ENCODE data around the gene PAWR. TPM values are rescaled to one million over a fixed set of nuclear protein-coding genes. Genes with fewer than 3 reads are reported as not detected.

Gene PAWR
- total RNA-seq, 1 donor from 2014 or later = 53.5 TPM

DNA sequence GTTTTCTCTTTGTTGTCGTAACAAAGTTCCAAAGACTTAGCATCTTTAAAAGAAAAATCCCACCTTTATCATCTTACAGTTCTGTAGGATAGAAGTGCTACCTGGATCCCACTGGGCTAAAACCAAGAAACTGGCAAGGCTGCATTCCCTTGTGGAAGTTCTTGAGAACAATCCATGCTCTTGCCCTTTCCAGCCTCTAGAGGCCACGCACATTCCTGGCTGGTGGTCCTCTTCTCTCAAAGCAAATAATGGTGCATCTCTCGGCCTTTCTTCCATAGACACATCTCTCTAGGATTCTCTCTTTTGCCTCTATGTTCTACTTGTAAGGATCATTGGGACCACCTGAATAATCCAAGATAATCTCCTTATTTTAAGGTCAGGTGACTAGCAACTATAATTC lies 8.2 kb upstream of the PAWR start:
- DNase-seq = no peak
- H3K27me3 ChIP-seq (ENCODE audit: low read depth) = no peaks in the 10 kb centered on the region
- H3K36me3 ChIP-seq = no peaks in the 10 kb centered on the region
- TF ChIP-seq, protein P1, sequence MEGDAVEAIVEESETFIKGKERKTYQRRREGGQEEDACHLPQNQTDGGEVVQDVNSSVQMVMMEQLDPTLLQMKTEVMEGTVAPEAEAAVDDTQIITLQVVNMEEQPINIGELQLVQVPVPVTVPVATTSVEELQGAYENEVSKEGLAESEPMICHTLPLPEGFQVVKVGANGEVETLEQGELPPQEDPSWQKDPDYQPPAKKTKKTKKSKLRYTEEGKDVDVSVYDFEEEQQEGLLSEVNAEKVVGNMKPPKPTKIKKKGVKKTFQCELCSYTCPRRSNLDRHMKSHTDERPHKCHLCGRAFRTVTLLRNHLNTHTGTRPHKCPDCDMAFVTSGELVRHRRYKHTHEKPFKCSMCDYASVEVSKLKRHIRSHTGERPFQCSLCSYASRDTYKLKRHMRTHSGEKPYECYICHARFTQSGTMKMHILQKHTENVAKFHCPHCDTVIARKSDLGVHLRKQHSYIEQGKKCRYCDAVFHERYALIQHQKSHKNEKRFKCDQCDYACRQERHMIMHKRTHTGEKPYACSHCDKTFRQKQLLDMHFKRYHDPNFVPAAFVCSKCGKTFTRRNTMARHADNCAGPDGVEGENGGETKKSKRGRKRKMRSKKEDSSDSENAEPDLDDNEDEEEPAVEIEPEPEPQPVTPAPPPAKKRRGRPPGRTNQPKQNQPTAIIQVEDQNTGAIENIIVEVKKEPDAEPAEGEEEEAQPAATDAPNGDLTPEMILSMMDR (IDR thresholded peaks at IDR 0.05) = no peak
- H3K4me1 ChIP-seq = no peaks in the 10 kb centered on the region
- no peak overlapping the region for H3K4me3 ChIP-seq
- ATAC-seq = no peak
- no peak overlapping the region for H3K27ac ChIP-seq
- no peaks in the 10 kb centered on the region for H3K9me3 ChIP-seq
- intact Hi-C loops (cut with DNase I) = no loop called here

DNA sequence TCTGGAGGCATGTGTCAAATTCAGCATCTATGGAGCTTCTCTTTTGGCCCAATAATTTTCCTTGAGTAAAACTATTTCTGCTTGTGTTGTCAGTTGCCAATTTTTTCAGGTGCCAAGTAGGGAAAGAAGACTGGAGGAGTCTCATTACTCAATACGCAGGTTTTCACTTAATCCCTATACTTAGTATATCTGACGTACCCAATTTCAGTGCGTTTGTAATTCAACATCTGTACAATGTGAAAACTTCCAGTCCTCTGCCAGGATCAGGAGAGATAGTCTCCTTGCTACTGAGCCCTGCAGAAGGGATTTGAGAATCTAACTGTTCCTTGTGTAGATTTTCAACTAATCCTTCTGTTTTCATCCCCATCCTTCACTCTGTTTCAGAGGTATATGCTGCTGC lies 5.7 kb upstream of the PAWR start:
- H3K27me3 ChIP-seq (ENCODE audit: low read depth) = no peaks in the 10 kb centered on the region
- no peaks in the 10 kb centered on the region for H3K9me3 ChIP-seq
- ATAC-seq = no peak
- intact Hi-C loops (cut with DNase I) = no loop called here
- TF ChIP-seq, protein P1 (IDR thresholded peaks at IDR 0.05) = no peak
- peaks cover 4% of the 10 kb centered on the region for H3K4me1 ChIP-seq
- no peaks in the 10 kb centered on the region for H3K36me3 ChIP-seq
- no peak overlapping the region for H3K27ac ChIP-seq
- DNase-seq = no peak
- H3K4me3 ChIP-seq = no peak overlapping the region

DNA sequence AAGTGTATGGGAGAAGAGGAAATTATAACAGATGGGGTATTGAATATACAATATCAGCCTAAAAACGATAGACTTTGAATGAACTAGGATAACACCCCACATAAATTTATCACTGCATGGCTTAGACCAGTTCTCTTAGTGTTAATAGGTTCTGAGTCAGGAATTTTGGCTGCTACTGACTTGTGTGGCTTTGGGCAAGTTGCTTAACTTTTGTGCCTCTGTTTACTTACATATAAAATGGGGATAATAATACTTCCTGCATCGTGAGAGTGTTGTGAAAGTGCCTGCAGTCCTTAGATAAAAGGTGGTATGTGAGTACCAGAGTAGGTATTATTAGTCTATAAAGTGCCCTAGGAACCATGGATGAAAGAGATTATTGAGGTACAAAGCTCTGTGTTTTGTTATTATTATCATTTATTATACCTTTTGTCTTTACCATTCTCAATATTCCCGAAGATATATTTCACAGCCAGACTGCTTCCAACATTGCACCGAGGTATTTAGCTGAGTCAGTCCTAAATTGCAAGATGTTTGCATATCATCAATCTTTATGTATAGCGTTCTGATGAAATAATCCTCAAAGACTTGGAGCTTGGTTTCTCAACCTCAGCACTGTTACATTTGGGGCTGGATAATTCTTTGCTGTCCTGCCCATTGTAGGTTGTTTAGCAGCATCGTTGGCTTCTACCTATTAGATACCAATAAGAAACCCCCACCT lies 2.3 kb upstream of the PAWR start:
- Histone ChIP-seq H3K27ac (peak overlapping the region; percentile 86), H3K27me3 (ENCODE audit: low read depth) (no peaks in the 10 kb centered on the region), H3K4me3 (no peak overlapping the region), H3K9me3 (no peaks in the 10 kb centered on the region), H3K4me1 (peaks cover 17% of the 10 kb centered on the region), H3K36me3 (no peaks in the 10 kb centered on the region)
- DNase-seq = no peak
- intact Hi-C loops (cut with DNase I) = no loop called here
- TF ChIP-seq, protein P1 (IDR thresholded peaks at IDR 0.05) = no peak
- no peak for ATAC-seq

DNA sequence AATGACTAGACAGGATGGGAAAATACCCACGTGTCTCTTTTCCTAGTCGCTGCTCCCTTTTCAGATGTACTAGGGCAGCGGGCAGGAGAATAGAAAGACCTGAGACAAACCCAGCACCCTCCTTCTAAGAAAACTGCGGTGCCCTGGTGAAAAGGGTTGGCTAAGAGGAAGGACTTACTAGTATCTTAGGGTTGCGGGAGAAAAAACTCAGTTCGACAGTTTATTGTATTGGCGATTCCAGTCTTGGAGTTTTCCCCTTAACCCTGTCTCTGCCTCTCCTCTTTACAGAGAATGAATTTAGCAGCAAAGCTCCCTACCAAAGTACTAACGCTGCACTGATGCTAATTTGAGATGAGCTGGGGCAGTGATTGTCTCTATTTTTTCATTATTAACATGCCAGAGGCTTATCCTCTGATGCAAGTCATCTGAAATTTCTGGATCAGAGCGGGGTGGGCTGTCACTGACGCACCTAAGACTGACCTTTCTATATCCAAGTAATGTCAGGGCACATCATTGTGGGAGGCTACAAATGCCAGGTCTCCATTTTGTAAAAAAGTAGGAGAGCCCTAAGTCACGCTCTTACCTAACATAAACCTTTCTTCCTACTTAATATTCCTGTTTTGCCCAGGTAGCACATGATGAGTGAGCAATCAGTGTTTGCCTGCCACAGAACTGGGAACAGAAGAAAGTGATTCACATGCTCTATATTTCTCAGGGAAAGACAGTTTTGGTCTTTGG lies 916 bp upstream of the PAWR start:
- Histone ChIP-seq H3K4me1 (peaks cover 17% of the 10 kb centered on the region), H3K4me3 (peak overlapping the region; percentile 88), H3K36me3 (no peaks in the 10 kb centered on the region), H3K9me3 (no peaks in the 10 kb centered on the region), H3K27me3 (ENCODE audit: low read depth) (no peaks in the 10 kb centered on the region), H3K27ac (peak overlapping the region; percentile 86)
- peak in 1 of 2 donors; percentile 19 for ATAC-seq
- TF ChIP-seq, protein P1 (IDR thresholded peaks at IDR 0.05) = no peak
- intact Hi-C loops (cut with DNase I) = no loop called here
- DNase-seq = no peak

DNA sequence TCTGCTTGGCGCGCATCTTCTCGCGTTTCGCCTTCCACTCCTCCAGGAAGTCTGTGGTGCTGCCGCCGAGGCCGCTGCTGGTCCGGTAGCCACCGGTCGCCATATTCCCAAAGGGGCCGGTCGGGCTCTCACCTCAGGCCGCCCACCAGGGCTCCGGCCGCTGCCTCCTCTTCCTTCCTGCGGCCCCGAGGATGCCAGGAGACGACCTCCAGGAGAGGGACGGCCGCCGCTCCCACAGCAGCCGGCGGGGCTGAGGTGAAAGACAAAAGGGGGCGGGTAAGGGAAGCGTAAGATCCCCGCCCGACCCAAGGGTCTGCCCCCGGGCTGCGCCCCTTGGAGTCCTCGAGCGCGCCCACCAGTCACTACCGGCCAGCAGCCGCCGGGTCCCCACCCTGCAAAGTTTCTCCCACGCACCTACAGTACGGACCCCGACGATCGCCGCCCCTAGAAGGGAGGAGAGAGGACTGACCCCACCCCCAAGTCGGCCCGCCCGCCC lies 574 bp downstream of the PAWR start:
- TF ChIP-seq, protein P1 (IDR thresholded peaks at IDR 0.05) = no peak
- H3K4me3 ChIP-seq = peak overlapping the region; percentile 88
- DNase-seq = peak; percentile 55
- H3K36me3 ChIP-seq = no peaks in the 10 kb centered on the region
- peak; percentile 43 to 48 for ATAC-seq
- H3K27ac ChIP-seq = peak overlapping the region; percentile 85
- no peaks in the 10 kb centered on the region for H3K9me3 ChIP-seq
- intact Hi-C loops (cut with DNase I) = no loop called here
- no peaks in the 10 kb centered on the region for H3K27me3 ChIP-seq (ENCODE audit: low read depth)
- peaks cover 22% of the 10 kb centered on the region for H3K4me1 ChIP-seq
